OCI-LY3 (cell line): ENCODE measurements around the gene SEC16A.

Experiments
- EZH2phosphoT487 ChIP-seq: fragments of 200-600 bp; shearing (Covaris generic); IDR thresholded peaks from 2 replicates; pipeline ENCODE4 v1.6.1; 2018; ENCODE audit warnings: antibody characterized with exemption, mixed run types, low read depth
- TF ChIP-seq, protein P1 (sequence below): fragments of 200-600, 300-600 bp; sonication (generic); IDR thresholded peaks from 2 replicates; pipeline ENCODE4 v1.5.1; 2014; ENCODE audit warnings: antibody characterized with exemption, low read length, low read depth

DNA sequence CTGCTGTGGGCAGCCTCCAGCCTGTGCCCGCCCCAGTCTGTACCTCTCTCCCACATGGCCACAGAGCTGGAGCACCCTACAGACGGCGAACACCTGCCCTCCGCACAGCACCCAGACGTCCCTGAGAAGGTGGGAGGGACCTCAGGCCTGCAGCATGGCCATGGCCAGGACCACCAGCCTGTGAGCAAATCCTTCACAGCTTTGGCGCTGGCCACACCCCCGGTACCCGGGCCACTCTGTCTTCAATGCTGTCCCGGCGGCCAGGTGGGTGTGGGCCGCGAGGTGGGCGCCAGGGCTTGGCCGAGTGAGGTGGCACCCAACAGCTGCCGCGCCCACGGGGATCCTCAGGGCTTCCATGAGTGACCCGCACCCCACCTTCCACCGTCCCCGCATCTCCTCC, 44.3 kb upstream of the SEC16A start:
- TF ChIP-seq, protein P1, sequence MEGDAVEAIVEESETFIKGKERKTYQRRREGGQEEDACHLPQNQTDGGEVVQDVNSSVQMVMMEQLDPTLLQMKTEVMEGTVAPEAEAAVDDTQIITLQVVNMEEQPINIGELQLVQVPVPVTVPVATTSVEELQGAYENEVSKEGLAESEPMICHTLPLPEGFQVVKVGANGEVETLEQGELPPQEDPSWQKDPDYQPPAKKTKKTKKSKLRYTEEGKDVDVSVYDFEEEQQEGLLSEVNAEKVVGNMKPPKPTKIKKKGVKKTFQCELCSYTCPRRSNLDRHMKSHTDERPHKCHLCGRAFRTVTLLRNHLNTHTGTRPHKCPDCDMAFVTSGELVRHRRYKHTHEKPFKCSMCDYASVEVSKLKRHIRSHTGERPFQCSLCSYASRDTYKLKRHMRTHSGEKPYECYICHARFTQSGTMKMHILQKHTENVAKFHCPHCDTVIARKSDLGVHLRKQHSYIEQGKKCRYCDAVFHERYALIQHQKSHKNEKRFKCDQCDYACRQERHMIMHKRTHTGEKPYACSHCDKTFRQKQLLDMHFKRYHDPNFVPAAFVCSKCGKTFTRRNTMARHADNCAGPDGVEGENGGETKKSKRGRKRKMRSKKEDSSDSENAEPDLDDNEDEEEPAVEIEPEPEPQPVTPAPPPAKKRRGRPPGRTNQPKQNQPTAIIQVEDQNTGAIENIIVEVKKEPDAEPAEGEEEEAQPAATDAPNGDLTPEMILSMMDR: no peak
- no peak for TF ChIP-seq EZH2phosphoT487
